HG03565 (cell line): ENCODE results near the gene SLC1A1.
"Not testable (repeated sequence)": the region's sequence is repeated elsewhere in the genome, so short reads cannot be mapped to it uniquely, and the experiment has no call there.

Source experiments
- ATAC-seq: cut with Tn5 transposase; IDR thresholded peaks from one replicate; pipeline ENCODE4 v1.9.1; 2021; ENCODE audit warnings: mild to moderate bottlenecking, moderate library complexity; ENCODE audit not compliant: unreplicated experiment

Gene SLC1A1

GRCh38 chr9:4504250-4504649 lies 14.0 kb downstream of the SLC1A1 start:
- no peak for ATAC-seq

GRCh38 chr9:4506490-4506889 lies 16.2 kb downstream of the SLC1A1 start:
- ATAC-seq: peak; percentile 62

DNA sequence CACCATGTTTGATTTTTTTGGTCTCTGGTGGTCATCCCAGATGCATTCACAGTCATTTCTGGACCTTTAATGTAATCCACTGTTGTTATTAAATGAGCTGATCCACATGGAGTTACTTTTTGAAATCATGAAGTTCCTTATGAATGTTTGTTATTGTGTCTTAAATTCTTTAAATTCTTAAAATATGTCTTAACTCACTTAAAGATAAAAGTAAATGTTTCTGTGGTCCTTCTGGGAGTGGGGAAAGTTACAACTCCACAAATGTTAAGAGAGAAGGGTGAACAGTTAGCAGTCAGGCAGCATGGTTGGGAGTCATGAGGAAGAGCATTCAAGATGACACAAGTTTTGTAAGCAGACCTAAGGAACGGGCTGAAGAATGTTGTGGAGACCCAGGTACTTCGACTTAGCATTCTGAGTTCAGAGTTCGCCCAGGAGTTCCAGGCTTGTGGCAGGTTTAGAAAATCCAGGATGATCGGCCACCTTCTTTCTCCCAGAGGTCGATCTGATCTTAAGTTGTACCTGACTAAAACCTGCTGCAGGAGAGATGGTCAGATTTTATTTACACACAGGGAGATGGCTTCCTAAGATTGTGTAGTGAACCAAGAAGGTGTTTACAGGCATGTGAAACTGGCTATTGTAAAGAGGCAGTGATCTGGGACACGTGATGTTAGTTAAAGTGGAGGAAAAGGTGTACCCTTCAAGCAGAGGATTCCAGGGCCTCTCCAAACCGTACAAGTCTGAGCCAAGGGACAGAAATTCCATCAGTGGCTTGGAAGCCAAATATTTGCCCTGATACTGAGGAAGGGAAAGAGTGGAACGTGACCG lies 17.2 kb downstream of the SLC1A1 start:
- ATAC-seq: no peak

GRCh38 chr9:4508246-4508906 lies 18.1 kb downstream of the SLC1A1 start:
- no peak for ATAC-seq

DNA sequence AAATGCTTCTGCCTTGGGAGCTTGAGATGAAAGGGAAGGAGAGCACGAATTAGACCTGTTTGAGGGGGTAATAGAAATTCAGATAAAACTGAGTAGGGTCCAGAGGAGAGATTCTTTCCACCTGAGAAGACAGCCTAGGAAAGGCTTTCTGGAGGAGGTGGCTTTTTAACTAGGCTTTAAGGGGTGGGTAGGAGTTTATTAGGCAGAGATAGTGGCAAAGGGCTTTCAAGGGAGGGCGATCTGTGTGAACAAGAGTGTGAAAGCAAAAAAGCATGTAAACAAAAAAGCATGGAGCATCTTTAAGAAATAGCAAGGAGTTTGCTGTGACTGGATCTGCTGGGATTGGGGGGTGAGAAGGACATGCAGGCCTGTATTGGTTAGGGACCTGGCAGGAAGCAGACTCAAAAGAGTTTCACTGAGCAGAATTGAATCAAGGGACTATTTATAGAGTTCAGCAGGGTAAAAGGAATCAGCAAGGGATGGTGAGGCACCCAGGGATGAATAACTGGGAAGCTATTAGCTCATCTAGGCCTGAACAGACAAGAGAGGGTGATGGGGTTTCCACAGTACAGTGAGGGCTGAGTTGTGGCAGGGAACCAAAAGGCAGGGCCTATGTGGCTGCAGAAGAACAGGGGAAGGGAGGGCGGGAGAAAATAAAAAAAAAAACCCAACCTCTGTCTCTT lies 18.8 kb downstream of the SLC1A1 start:
- no peak for ATAC-seq

GRCh38 chr9:4509590-4509984 lies 19.3 kb downstream of the SLC1A1 start:
- no peak for ATAC-seq

- no peak for ATAC-seq
Measured at GRCh38 chr9:4510546-4511322, 20.5 kb downstream of the SLC1A1 start.

DNA sequence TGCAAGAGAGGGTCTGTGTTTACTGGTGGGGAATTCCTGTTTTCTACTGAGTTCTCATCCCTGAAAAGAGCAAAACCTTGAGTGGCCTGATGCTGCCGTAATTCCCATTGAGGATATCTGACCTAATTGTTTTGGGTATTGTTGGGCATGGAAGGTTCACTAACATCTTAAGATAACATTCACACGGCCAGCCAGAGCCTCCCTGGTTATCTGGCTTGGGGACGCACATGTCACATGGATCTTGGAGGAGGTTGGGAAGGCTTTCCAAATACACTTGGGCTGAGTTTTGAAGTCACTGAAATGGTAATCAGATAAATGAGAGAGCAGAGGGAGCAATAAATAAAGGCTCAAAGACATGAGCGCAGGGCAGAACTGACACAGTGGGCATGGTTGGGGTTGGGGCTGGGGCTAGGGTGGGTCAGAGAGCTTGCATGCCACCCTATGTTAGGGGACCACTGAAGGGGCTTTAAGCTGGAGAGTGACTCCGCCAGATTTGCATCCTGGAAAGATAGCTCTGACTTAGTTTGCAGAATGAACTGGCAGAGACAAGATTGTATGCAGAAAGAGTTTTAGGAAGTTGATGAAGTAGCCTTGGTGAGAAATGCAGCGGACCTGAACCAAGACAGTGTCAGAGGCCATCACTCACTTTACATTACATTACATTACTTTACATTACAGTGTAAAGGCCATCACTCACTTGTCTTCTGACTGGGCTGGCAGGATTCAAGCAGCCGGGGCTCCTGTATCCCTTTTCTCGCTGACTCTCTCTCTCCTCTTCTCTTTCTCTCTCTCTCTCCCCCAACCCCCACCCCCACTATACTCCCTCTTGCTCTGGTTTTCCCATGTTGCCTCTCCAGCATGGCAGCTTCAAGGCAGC lies 24.2 kb downstream of the SLC1A1 start:
- no peak for ATAC-seq

GRCh38 chr9:4515958-4516375 lies 25.7 kb downstream of the SLC1A1 start:
- ATAC-seq: no peak

- ATAC-seq: no peak
Measured at GRCh38 chr9:4517274-4517673, 27.0 kb downstream of the SLC1A1 start.

DNA sequence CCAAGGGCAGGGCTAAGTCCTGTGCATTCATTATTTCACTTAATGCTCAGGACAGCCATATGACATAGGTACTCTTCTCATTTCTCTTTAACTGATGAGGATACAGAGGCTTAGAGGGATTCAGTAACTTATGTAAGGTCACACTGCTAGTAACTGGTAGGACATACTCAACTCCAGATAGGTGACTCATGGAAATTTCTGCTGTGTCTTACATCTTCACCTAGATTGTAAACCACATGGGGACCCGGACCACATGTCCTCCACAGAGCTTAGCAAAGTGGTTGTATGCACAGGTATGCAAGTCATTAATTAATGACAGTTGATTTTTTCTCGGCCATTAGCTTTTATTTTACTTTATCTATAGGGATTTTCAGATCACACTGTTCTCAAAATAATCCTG lies 29.3 kb downstream of the SLC1A1 start:
- ATAC-seq: peak; percentile 49

GRCh38 chr9:4520055-4520454 lies 29.8 kb downstream of the SLC1A1 start:
- no peak for ATAC-seq

DNA sequence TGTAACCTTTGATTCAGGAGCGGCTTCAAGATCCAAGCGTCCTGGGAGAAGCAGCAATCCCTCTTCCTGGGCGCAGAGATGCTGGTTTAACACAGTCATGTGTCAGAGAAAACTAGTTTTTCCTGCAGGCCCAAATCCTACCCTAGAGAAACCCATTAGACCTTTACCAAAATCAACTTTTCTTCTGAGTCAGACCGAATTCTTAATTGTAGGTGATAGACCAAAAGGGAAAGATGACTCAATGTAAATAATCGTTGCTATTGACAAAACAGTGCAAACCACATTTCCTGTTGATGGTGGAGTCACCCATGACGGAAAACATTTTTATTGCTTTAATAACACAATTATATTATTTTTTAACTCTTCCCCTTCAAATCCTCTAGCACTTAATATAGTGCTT lies 40.1 kb downstream of the SLC1A1 start:
- ATAC-seq: peak; percentile 85

GRCh38 chr9:4530831-4531230 lies 40.6 kb downstream of the SLC1A1 start:
- ATAC-seq: not testable (repeated sequence)

DNA sequence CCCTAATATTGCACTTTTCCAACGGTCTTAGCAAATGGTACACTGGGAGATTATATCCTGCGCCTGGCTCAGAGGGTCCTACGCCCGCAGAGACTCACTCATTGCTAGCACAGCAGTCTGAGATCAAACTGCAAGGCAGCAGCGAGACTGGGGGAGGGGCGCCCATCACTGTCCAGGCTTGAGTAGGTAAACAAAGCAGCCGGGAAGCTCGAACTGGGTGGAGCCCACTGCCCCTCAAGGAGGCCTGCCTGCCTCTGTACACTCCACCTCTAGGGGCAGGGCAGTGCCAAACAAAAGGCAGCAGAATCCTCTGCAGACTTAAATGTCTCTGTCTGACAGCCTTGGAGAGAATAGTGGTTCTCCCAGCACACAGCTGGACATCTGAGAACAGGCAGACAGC lies 41.1 kb downstream of the SLC1A1 start:
- ATAC-seq: not testable (repeated sequence)

GRCh38 chr9:4533881-4534280 lies 43.6 kb downstream of the SLC1A1 start:
- ATAC-seq: not testable (repeated sequence)

DNA sequence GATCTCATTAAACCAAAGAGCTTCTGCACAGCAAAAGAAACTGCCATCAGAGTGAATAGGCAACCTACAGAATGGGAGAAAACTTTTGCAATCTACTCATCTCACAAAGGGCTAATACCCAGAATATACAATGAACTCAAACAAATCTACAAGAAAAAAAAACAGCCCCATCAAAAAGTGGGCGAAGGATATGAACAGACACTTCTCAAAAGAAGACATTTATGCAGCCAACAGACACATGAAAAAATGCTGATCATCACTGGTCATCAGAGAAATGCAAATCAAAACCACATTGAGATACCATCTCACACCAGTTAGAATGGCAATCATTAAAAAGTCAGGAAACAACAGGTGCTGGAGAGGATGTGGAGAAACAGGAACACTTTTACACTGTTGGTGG lies 45.9 kb downstream of the SLC1A1 start:
- not testable (repeated sequence) for ATAC-seq

GRCh38 chr9:4537581-4537980 lies 47.3 kb downstream of the SLC1A1 start:
- ATAC-seq: no peak

DNA sequence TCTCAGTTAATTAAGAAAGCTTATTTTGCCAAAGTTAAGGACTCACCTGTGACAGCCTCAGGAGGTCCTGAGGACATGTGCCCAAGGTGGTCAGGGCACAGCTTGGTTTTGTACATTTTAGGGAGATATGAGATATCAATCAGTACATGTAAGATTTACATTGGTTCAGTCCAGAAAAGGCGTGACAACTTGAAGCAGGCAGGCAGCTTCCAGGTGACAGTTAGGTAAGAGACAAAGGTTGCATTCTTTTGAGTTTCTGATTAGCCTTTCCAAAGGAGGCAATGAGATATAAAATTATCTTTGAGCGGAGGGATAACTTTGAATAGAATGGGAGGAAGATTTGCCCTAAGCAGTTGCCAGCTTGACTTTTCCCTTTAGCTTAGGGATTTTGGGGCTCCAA lies 47.8 kb downstream of the SLC1A1 start:
- ATAC-seq: no peak

- no peak for ATAC-seq
Measured at GRCh38 chr9:4538621-4539020, 48.4 kb downstream of the SLC1A1 start.
